NCI-H748 (cell line): Measurements from ENCODE around the gene WDR64.
"Not testable (repeated sequence)": the region's sequence is repeated elsewhere in the genome, so short reads cannot be mapped to it uniquely, and the experiment has no call there.

Experiments
- DNase-seq: peaks from one replicate; lab custom pipeline; 2025; ENCODE audit not compliant: unreplicated experiment; lab: John Stamatoyannopoulos, UW

WDR64 gene

GRCh38 chr1:241735493-241735926 is 83.4 kb downstream of the WDR64 start:
- not testable (repeated sequence) for DNase-seq

DNA sequence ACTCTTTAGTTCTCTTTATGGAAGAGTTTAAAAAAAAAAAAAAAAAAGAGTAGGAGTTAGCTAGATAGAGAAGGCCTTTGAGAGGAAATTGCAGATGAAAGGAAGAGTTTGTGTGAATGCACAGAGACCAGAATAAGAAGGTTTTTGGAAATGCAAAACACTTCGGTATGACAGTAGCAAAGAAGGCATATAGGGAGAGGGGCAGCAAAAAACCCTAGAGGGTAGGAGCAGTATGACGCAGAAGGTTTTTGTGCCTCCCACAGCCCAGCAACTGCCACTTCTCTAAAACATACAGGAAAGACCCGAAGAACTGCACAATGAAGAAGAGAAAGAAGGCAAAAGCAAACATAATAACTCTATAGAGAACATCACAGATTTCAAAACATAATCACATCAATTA is 84.3 kb downstream of the WDR64 start:
- no peak for DNase-seq

- DNase-seq = no peak
Measured at GRCh38 chr1:241738284-241739078, 86.4 kb downstream of the WDR64 start.

GRCh38 chr1:241742084-241742483 is 90.0 kb downstream of the WDR64 start:
- DNase-seq = no peak

- DNase-seq = no peak
Measured at GRCh38 chr1:241744591-241744990, 92.5 kb downstream of the WDR64 start.

GRCh38 chr1:241747992-241748391 is 95.9 kb downstream of the WDR64 start:
- DNase-seq = no peak

GRCh38 chr1:241749041-241749944 is 97.2 kb downstream of the WDR64 start:
- no peak for DNase-seq

- DNase-seq = peak; percentile 50
Measured at GRCh38 chr1:241749945-241750695, 98.0 kb downstream of the WDR64 start.

DNA sequence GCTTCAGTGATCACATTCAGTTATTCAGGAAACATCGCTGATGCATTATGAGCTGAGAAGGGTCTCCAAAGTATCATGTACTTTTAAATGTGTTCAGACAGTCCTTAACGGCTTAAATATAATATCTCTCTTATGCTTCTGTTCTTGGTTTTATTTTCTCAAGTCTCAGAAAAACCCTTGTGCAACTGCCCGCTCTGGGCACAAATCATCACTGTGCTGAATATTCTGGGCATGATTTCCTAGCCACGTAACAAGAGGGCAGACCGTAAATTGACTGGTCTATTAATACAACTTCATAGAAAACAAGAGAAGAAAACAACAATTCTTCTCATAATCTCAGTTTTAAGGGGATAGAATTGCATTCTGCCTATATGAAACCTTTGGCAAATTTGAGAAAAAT is 99.4 kb downstream of the WDR64 start:
- no peak for DNase-seq

GRCh38 chr1:241762713-241763339 is 110.7 kb downstream of the WDR64 start:
- DNase-seq = no peak

- no peak for DNase-seq
Measured at GRCh38 chr1:241765390-241765789, 113.3 kb downstream of the WDR64 start.

DNA sequence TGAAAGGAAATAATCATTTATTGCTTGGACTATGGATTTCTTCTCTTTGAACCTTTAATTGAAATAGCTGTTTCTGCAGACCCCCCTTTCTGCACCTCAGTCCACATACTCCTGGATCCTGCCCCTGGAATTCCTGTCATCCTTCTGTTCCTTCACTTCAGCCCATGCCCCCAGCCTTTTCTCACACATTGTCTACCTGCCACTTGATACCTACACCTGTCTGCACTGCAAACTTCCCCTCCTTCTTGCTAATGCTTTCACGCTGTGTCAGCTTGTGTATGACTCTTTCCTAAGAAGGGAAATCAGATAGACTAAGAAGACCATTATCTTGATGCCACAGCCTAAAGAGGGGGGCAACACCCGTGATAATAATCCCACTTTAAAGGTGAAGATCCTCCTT is 115.7 kb downstream of the WDR64 start:
- no peak for DNase-seq

DNA sequence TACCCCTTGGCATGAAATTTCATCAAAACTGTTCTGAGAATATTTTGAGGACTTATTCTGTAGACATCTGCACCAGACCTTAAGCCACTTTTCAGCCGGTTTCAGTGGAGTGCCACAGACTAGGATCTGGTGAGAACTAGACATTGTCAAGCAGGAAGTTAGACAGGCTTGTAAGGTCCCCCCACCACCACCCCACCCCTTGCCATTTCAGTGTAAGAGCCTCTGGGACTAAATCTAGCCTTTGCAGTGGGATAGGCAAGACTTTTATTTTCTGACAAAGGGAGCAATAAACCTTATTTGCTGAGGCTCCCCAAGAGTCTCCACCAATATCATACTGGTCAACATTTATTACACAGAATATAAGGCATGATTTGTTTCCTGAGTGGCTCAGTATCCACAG is 118.0 kb downstream of the WDR64 start:
- no peak for DNase-seq

GRCh38 chr1:241771117-241771516 is 119.0 kb downstream of the WDR64 start:
- DNase-seq = no peak

GRCh38 chr1:241772932-241773500 is 120.9 kb downstream of the WDR64 start:
- DNase-seq = no peak

GRCh38 chr1:241773991-241774390 is 121.9 kb downstream of the WDR64 start:
- DNase-seq = no peak

DNA sequence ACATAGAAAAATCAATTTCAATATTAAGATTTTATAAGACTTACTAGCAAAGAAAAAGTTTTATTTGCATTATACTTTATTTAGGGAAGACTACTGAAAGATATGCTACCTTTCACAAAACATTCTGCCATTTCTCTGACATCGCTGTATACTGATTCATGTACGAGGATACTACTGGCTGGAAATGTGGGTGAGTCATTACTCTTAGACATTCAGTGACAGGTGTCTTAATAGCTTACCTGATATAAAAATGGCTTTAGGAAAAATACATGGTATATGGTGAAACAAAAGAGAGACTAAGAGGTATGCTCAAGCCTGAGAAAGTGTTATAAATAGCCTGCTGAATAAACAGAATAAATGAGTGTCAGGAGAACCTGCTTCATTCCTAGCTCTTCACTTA is 122.9 kb downstream of the WDR64 start:
- no peak for DNase-seq

DNA sequence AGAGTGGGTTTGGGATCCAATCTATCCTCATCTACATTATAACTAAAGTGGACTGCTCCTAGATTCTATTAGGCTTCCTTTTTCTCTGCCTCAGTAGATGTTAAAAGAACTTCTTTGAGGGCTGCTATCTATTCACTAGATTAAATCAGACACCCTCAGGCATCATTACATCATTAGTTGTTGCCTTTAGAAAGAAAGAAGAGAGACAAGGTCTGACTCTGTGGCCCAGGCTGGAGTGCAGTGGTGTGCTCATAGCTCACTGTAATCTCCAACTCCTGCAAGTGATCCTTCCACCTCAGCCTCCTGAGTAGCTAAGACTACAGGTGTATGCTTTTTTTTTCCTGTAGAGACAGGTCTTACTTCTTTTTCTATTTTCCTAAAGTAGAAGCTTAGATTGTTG is 124.8 kb downstream of the WDR64 start:
- DNase-seq = no peak

DNA sequence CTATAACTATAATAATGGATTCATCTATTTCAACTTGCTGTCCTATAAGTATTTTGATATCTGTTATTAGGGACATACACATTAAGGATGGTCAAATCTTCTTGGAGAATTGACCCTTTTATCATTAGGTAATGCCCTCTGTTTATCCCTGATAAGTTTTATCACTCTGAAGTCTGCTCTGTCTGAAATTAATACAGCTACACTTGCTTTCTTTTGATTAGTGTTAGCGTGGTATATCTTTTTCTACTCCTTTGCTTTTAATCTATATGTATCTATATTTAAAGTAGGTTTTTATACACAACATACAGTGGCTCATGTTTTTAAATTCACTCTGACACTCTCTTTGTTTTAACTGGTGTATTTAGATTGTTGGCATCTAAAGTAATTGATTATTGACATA is 126.0 kb downstream of the WDR64 start:
- no peak for DNase-seq

DNA sequence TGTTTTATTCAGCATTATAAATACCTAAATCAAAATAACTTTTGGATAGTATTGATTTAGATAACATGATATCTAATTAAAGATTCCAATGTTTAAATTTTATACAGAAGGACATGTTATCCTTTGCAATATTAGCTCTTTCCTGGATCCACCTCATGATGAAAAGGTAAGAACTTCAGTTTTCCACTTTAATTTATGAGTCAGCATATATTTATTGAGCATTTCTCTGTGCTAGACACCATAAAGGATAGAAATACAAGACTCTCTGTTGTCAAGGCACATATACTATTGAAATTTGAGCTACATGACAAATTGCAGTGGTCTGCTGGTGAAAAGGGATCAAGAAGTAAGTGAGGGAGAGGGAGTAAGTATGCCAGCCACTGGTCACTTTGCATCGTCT is 127.8 kb downstream of the WDR64 start:
- no peak for DNase-seq

GRCh38 chr1:241782396-241782795 is 130.3 kb downstream of the WDR64 start:
- no peak for DNase-seq
